Keratinocyte (primary cell): ENCODE data around the gene SPOPL. TPM values are rescaled to one million over a fixed set of nuclear protein-coding genes. Genes with fewer than 3 reads are reported as not detected.

ENCODE experiments used
- DNase-seq: peaks from one replicate; pipeline ENCODE4 v3.0.0-alpha.2; 2011; ENCODE audit warnings: low read depth, missing footprints, low spot score
- FAIRE-seq: peaks from 2 replicates; lab custom pipeline; 2011; peaks lifted over from hg19 to GRCh38; lab: Jason Lieb, UNC
- H2AFZ ChIP-seq: 2 replicates; pipeline ENCODE4 v1.6.0; 2012; ENCODE audit warnings: low read length, control low read depth, inconsistent platforms; ENCODE audit not compliant: control insufficient read depth
- H3K27ac ChIP-seq: 2 replicates; pipeline ENCODE4 v1.5.1; 2011; ENCODE audit warnings: low read length; ENCODE audit not compliant: control insufficient read depth, insufficient read depth
- H3K27me3 ChIP-seq: 3 replicates; pipeline ENCODE4 v1.6.0; 2011; ENCODE audit warnings: low read length; ENCODE audit not compliant: control insufficient read depth, insufficient read depth; ENCODE audit errors: extremely low read depth
- H3K36me3 ChIP-seq, 2 experiments: 2 replicates in 1 of 2; 3 replicates in 1 of 2; pipeline ENCODE4 v1.5.1; 2011; ENCODE audit warnings: low read length in 2 of 2, mild to moderate bottlenecking in 1 of 2; ENCODE audit not compliant: control insufficient read depth in 2 of 2, insufficient read depth in 2 of 2; ENCODE audit errors: extremely low read depth in 1 of 2
- H3K4me1 ChIP-seq: 3 replicates; pipeline ENCODE4 v1.5.1; 2011; ENCODE audit warnings: low read length; ENCODE audit not compliant: control insufficient read depth, insufficient read depth; ENCODE audit errors: extremely low read depth
- H3K4me2 ChIP-seq: 3 replicates; pipeline ENCODE4 v1.6.0; 2011; ENCODE audit warnings: low read depth, low read length; ENCODE audit not compliant: control insufficient read depth, insufficient read depth; ENCODE audit errors: extremely low read depth
- H3K4me3 ChIP-seq, 3 experiments: fragments of 200-600 bp in 1 of 3; sonication (generic) in 1 of 3; 2 replicates in 2 of 3; 3 replicates in 1 of 3; pipeline ENCODE4 v1.5.1; 2011 to 2016; ENCODE audit warnings: low read length in 3 of 3, mild to moderate bottlenecking in 3 of 3, control low read depth in 2 of 3, inconsistent platforms in 1 of 3, low read depth in 1 of 3, mixed read lengths in 1 of 3, mixed run types in 1 of 3, moderate library complexity in 1 of 3; ENCODE audit not compliant: control insufficient read depth in 2 of 3, insufficient read depth in 2 of 3; ENCODE audit errors: extremely low read depth in 1 of 3
- H3K79me2 ChIP-seq: 2 replicates; pipeline ENCODE4 v1.6.0; 2012; ENCODE audit warnings: low read length; ENCODE audit not compliant: control insufficient read depth, insufficient read depth
- H3K9ac ChIP-seq: 3 replicates; pipeline ENCODE4 v1.6.0; 2011; ENCODE audit warnings: low read length; ENCODE audit not compliant: control insufficient read depth, insufficient read depth; ENCODE audit errors: extremely low read depth
- H3K9me1 ChIP-seq: 3 replicates; pipeline ENCODE4 v1.6.0; 2011; ENCODE audit warnings: low read length; ENCODE audit not compliant: control insufficient read depth, insufficient read depth; ENCODE audit errors: extremely low read depth
- H3K9me3 ChIP-seq: 2 replicates; pipeline ENCODE4 v1.5.1; 2012; ENCODE audit warnings: low read depth, low read length; ENCODE audit not compliant: control insufficient read depth
- H4K20me1 ChIP-seq: 3 replicates; pipeline ENCODE4 v1.6.0; 2011; ENCODE audit warnings: low read length; ENCODE audit not compliant: control insufficient read depth, insufficient read depth; ENCODE audit errors: extremely low read depth
- CTCF ChIP-seq, 3 experiments: IDR thresholded peaks in 1 of 3; conservative IDR thresholded peaks in 1 of 3; optimal IDR thresholded peaks in 1 of 3; 2 replicates in 2 of 3; 3 replicates in 1 of 3; pipeline versions ENCODE3 to v1.5.1; 2011; ENCODE audit warnings: low read length in 3 of 3, mild to moderate bottlenecking in 3 of 3, moderate library complexity in 2 of 3, control low read depth in 1 of 3, inconsistent platforms in 1 of 3; ENCODE audit not compliant: insufficient read depth in 2 of 3; ENCODE audit errors: extremely low read depth in 1 of 3
- EZH2 ChIP-seq: IDR thresholded peaks from one replicate; pipeline ENCODE4 v1.6.1; 2012; ENCODE audit warnings: inconsistent platforms, mild to moderate bottlenecking, low read length, moderate library complexity
- dilution Hi-C: fragments of 300-500 bp; cut with MboI; formaldehyde crosslinking; loops from one replicate; pipeline ENCODE4 v1.7.0; 2020; ENCODE audit warnings: low sequenced_read_pairs; ENCODE audit not compliant: extremely low pct_ligation_motif_present
- polyA plus RNA-seq, 5 experiments: library from polyadenylated mRNA; depleted of rRNA in 3 of 5; stranded (reverse) in 3 of 5; stranded (forward) in 1 of 5; unstranded in 1 of 5; fragments of >200 nt; gene quantifications; 1 replicate in 1 of 5; 2 replicates in 3 of 5; 3 replicates in 1 of 5; pipeline versions ENCODE4 v1.2.1 to v1.2.3, GENCODE V29; 2011 to 2012; ENCODE audit warnings: missing spikeins in 2 of 5, low read depth in 1 of 5, low replicate concordance in 1 of 5

The SPOPL gene
- polyA plus RNA-seq, 1 donor (not counting 4 experiments of a cell fraction or from before 2014, with no cell fraction given) = 16.5 TPM

GRCh38 chr2:138475277-138475776 lies 26.2 kb upstream of the SPOPL start:
- Histone ChIP-seq H3K9me3 (no peaks in the 10 kb centered on the region), H2AFZ (no peak overlapping the region), H3K36me3 (no peaks in the 10 kb centered on the region), H3K9me1 (no peaks in the 10 kb centered on the region), H3K27me3 (no peaks in the 10 kb centered on the region), H3K79me2 (no peaks in the 10 kb centered on the region), H3K9ac (no peak overlapping the region), H3K27ac (no peak overlapping the region), H4K20me1 (no peaks in the 10 kb centered on the region), H3K4me3 (no peak overlapping the region), H3K4me2 (no peak overlapping the region), H3K4me1 (peaks cover 16% of the 10 kb centered on the region)
- FAIRE-seq (no peak), DNase-seq (no peak)
- TF ChIP-seq EZH2 = no peak
- no peak for TF ChIP-seq CTCF (optimal IDR thresholded peaks at IDR 0.05 in 1 of 3, IDR thresholded peaks at IDR 0.05 in 1 of 3, conservative IDR thresholded peaks at IDR 0.05 in 1 of 3; ENCODE audit: extremely low read depth in 1 of 3, insufficient read depth in 2 of 3, low read length in 3 of 3)
- dilution Hi-C loops = no loop called here

GRCh38 chr2:138476186-138476585 lies 25.4 kb upstream of the SPOPL start:
- Histone ChIP-seq H3K27ac (no peak overlapping the region), H3K36me3 (no peaks in the 10 kb centered on the region), H3K4me1 (peaks cover 16% of the 10 kb centered on the region), H2AFZ (no peak overlapping the region), H4K20me1 (no peaks in the 10 kb centered on the region), H3K4me2 (peak overlapping the region; percentile 27), H3K9ac (no peak overlapping the region), H3K79me2 (no peaks in the 10 kb centered on the region), H3K27me3 (no peaks in the 10 kb centered on the region), H3K4me3 (no peak overlapping the region), H3K9me3 (no peaks in the 10 kb centered on the region), H3K9me1 (no peaks in the 10 kb centered on the region)
- FAIRE-seq = peak; percentile 36
- TF ChIP-seq CTCF (optimal IDR thresholded peaks at IDR 0.05 in 1 of 3, IDR thresholded peaks at IDR 0.05 in 1 of 3, conservative IDR thresholded peaks at IDR 0.05 in 1 of 3; ENCODE audit: extremely low read depth in 1 of 3, insufficient read depth in 2 of 3, low read length in 3 of 3) (no peak), EZH2 (no peak)
- dilution Hi-C loops = no loop called here
- DNase-seq = no peak
